ENCODE data around the gene DHDH.

Gene DHDH

GRCh38 chr19:48993175-48994034 lies 59.9 kb downstream of the DHDH start, which contains the start of the genes GYS1 and RUVBL2:
Gene GYS1 (minus strand): TSS chr19:48993309. CDS start chr19:48993112, 197 bp downstream.
Gene RUVBL2 (plus strand): TSS chr19:48993887. CDS start chr19:48993912, 25 bp downstream.
- peak; percentile 99 for DNase-seq

GRCh38 chr19:48994035-48994386 lies 60.5 kb downstream of the DHDH start:
- no peak for DNase-seq
